IMR-90 (cell line): ENCODE results near the gene PAM. TPM values are rescaled to one million over a fixed set of nuclear protein-coding genes. Genes with fewer than 3 reads are reported as not detected.

Experiments
- ATAC-seq: fragments of 200-7000 bp; cut with Tn5 transposase; 2 replicates; pipeline ENCODE4 v1.9.1; 2020; ENCODE audit warnings: low read depth, mild to moderate bottlenecking, moderate library complexity
- BruUV-seq: library from RNA; stranded (reverse); fragments of 400-500 nt; replicated peaks from 2 replicates; lab custom pipeline; 2021; lab: Mats Ljungman, UMichigan
- CTCF ChIA-PET: fragments of 300-600 bp; formaldehyde crosslinking; extraction: SDS; loops from one replicate; lab custom pipeline; 2021; ENCODE audit warnings: antibody characterized with exemption; lab: Yijun Ruan, JAX
- POLR2A ChIA-PET: fragments of 300-600 bp; sonication (Branson Sonifier 250); formaldehyde crosslinking; loops from one replicate; lab custom pipeline; 2022; ENCODE audit warnings: antibody characterized with exemption; ENCODE audit not compliant: unreplicated experiment; lab: Charles Lee
- DNase-seq: peaks from one replicate; pipeline ENCODE4 v3.0.0; 2013
- H2AFZ ChIP-seq: replicated peaks from 2 replicates; pipeline ENCODE3; 2013; ENCODE audit warnings: low read length, mild to moderate bottlenecking; ENCODE audit not compliant: poor library complexity
- H2AK5ac ChIP-seq: 2 replicates; pipeline ENCODE4 v1.6.1; 2013; ENCODE audit warnings: low read depth, low read length, inconsistent platforms
- H2AK9ac ChIP-seq: replicated peaks from 2 replicates; pipeline ENCODE3; 2013; ENCODE audit warnings: mild to moderate bottlenecking, low read depth, low read length, moderate library complexity; ENCODE audit not compliant: poor library complexity
- H2BK120ac ChIP-seq: 2 replicates; pipeline ENCODE4 v1.6.1; 2013; ENCODE audit warnings: low read depth, low read length, inconsistent platforms
- H2BK15ac ChIP-seq: 3 replicates; pipeline ENCODE4 v1.6.1; 2013; ENCODE audit warnings: low read depth, low read length, inconsistent platforms
- H2BK20ac ChIP-seq: 2 replicates; pipeline ENCODE4 v1.6.1; 2013; ENCODE audit warnings: low read depth, mild to moderate bottlenecking, inconsistent platforms, low read length, moderate library complexity
- H2BK5ac ChIP-seq: 2 replicates; pipeline ENCODE4 v1.6.1; 2013; ENCODE audit warnings: mild to moderate bottlenecking, low read depth, low read length, inconsistent platforms; ENCODE audit not compliant: poor library complexity, severe bottlenecking
- H3K14ac ChIP-seq: replicated peaks from 2 replicates; pipeline ENCODE4 v1.6.1; 2013; ENCODE audit warnings: low read depth, low read length, inconsistent platforms
- H3K18ac ChIP-seq: 2 replicates; pipeline ENCODE4 v1.6.1; 2013; ENCODE audit warnings: low read depth, low read length, control low read depth
- H3K23ac ChIP-seq: 2 replicates; pipeline ENCODE4 v1.6.1; 2013; ENCODE audit warnings: low read depth, low read length, inconsistent platforms
- H3K27ac ChIP-seq: 2 replicates; pipeline ENCODE4 v1.5.1; 2013; ENCODE audit warnings: mild to moderate bottlenecking, control low read depth, low read length; ENCODE audit not compliant: insufficient read depth
- H3K27me3 ChIP-seq: 2 replicates; pipeline ENCODE4 v1.6.1; 2013; ENCODE audit warnings: low read length; ENCODE audit not compliant: control insufficient read depth, insufficient read depth
- H3K36me3 ChIP-seq: 2 replicates; pipeline ENCODE4 v1.6.1; 2013; ENCODE audit warnings: low read length, mixed read lengths; ENCODE audit not compliant: control insufficient read depth, insufficient read depth
- H3K4ac ChIP-seq: 2 replicates; pipeline ENCODE4 v1.6.1; 2013; ENCODE audit warnings: low read depth, low read length, inconsistent platforms
- H3K4me1 ChIP-seq: 2 replicates; pipeline ENCODE4 v1.6.1; 2013; ENCODE audit warnings: low read length, mixed read lengths; ENCODE audit not compliant: control insufficient read depth, insufficient read depth
- H3K4me2 ChIP-seq: 2 replicates; pipeline ENCODE4 v1.6.1; 2013; ENCODE audit warnings: low read depth, mild to moderate bottlenecking, control low read depth, low read length, moderate library complexity
- H3K4me3 ChIP-seq: 2 replicates; pipeline ENCODE4 v1.5.1; 2013; ENCODE audit warnings: low read depth, mild to moderate bottlenecking, control low read depth, low read length, moderate library complexity; ENCODE audit not compliant: insufficient read depth
- H3K56ac ChIP-seq: 2 replicates; pipeline ENCODE4 v1.6.1; 2013; ENCODE audit warnings: low read length, inconsistent platforms; ENCODE audit not compliant: insufficient read depth; ENCODE audit errors: extremely low read depth
- H3K79me1 ChIP-seq, 2 experiments: 2 replicates each; pipeline ENCODE4 v1.6.1; 2013; ENCODE audit warnings: low read length in 2 of 2, inconsistent platforms in 1 of 2, low read depth in 1 of 2
- H3K9ac ChIP-seq: 2 replicates; pipeline ENCODE4 v1.6.1; 2013; ENCODE audit warnings: low read depth, low read length, control low read depth
- H3K9me1 ChIP-seq: 2 replicates; pipeline ENCODE4 v1.6.1; 2013; ENCODE audit warnings: low read length, inconsistent platforms; ENCODE audit not compliant: insufficient read depth
- H3K9me3 ChIP-seq: 2 replicates; pipeline ENCODE4 v1.6.1; 2013; ENCODE audit warnings: low read length; ENCODE audit not compliant: control insufficient read depth, insufficient read depth
- H4K20me1 ChIP-seq: 2 replicates; pipeline ENCODE4 v1.6.1; 2013; ENCODE audit warnings: low read length, inconsistent platforms; ENCODE audit not compliant: insufficient read depth
- H4K5ac ChIP-seq: 2 replicates; pipeline ENCODE4 v1.6.1; 2013; ENCODE audit warnings: mild to moderate bottlenecking, low read depth, low read length, control low read depth
- H4K8ac ChIP-seq, 2 experiments: 2 replicates each; pipeline ENCODE4 v1.6.1; 2013; ENCODE audit warnings: low read depth in 2 of 2, low read length in 2 of 2, control low read depth in 1 of 2, inconsistent platforms in 1 of 2
- H4K91ac ChIP-seq: 2 replicates; pipeline ENCODE4 v1.6.1; 2013; ENCODE audit warnings: low read depth, low read length, inconsistent platforms; ENCODE audit not compliant: insufficient read depth
- BHLHE40 ChIP-seq: fragments of 150-350 bp; IDR thresholded peaks from 2 replicates; pipeline ENCODE4 v1.6.1; 2016; ENCODE audit warnings: mild to moderate bottlenecking, low read depth, low read length
- CHD1 ChIP-seq: IDR thresholded peaks from 2 replicates; pipeline ENCODE4 v1.6.1; 2012; ENCODE audit warnings: low read depth, low read length, improper control_type of control experiment
- MAFK ChIP-seq: IDR thresholded peaks from 2 replicates; pipeline ENCODE4 v1.6.1; 2012; ENCODE audit warnings: low read depth, low read length, improper control_type of control experiment
- MAZ ChIP-seq: IDR thresholded peaks from 2 replicates; pipeline ENCODE4 v1.6.1; 2012; ENCODE audit warnings: low read depth, mild to moderate bottlenecking, low read length, improper control_type of control experiment, moderate library complexity, borderline replicate concordance
- NFE2L2 ChIP-seq: fragments of 150-350 bp; IDR thresholded peaks from 2 replicates; pipeline ENCODE4 v1.6.1; 2016; ENCODE audit warnings: low read depth, mild to moderate bottlenecking, low read length
- RFX5 ChIP-seq: IDR thresholded peaks from 2 replicates; pipeline ENCODE4 v1.8.0; 2012; ENCODE audit warnings: low read depth, mild to moderate bottlenecking, low read length, moderate library complexity
- WGBS, 2 experiments: methylation state at CpG; one replicate each; pipeline versions ENCODE4 v1.1.5 to v1.1.7; 2013; ENCODE audit warnings: missing lambda C conversion rate in 2 of 2; ENCODE audit not compliant: insufficient read length in 1 of 2; ENCODE audit errors: extremely low coverage in 2 of 2; 5-methylcytosine and 5-hydroxymethylcytosine counted together
- dilution Hi-C: fragments of 300-500 bp; cut with HindIII; formaldehyde crosslinking; loops from one replicate; pipeline ENCODE4 v1.14.3; 2018; ENCODE audit warnings: low sequenced_read_pairs; ENCODE audit not compliant: unreplicated experiment
- in situ Hi-C: fragments of 300-500 bp; cut with MboI; formaldehyde crosslinking; loops from 3 replicates; pipeline ENCODE4 v1.14.3; 2019; ENCODE audit warnings: low sequenced_read_pairs, inconsistent platforms, mixed read lengths
- intact Hi-C: fragments of 100-400 bp; cut with micrococcal nuclease; formaldehyde crosslinking; loops from 2 replicates; pipeline ENCODE4 v1.10.0; 2022
- polyA plus RNA-seq, 3 experiments: library from polyadenylated mRNA; depleted of rRNA; stranded (reverse); fragments of >200 nt; gene quantifications; 2 replicates each; pipeline ENCODE4 v1.2.3, GENCODE V29; 2012; ENCODE audit warnings: low replicate concordance in 1 of 3
- total RNA-seq: library from RNA; depleted of rRNA; stranded (reverse); fragments of >200 nt; gene quantifications from 2 replicates; pipeline ENCODE4 v1.2.3, GENCODE V29; 2012

PAM gene
- total and polyA plus RNA-seq, 2 of the 4 experiments (the other 2 are of a cell fraction) = 115 to 179 TPM

GRCh38 chr5:103034662-103035392, 279.7 kb downstream of the PAM start:
- Histone ChIP-seq H2AK9ac (no peak overlapping the region), H3K4me3 (no peak overlapping the region), H2BK20ac (no peak overlapping the region), H3K18ac (no peak overlapping the region), H4K5ac (no peak overlapping the region), H2AK5ac (no peak overlapping the region), H2BK15ac (no peak overlapping the region), H3K79me1 (no peaks in the 10 kb centered on the region), H3K36me3 (peaks cover 10% of the 10 kb centered on the region), H4K20me1 (no peaks in the 10 kb centered on the region), H3K9ac (no peak overlapping the region), H2BK120ac (no peak overlapping the region), H3K9me1 (no peaks in the 10 kb centered on the region), H3K4me2 (no peak overlapping the region), H3K23ac (no peak overlapping the region), H3K27ac (no peak overlapping the region), H3K4me1 (no peaks in the 10 kb centered on the region), H4K8ac (no peak overlapping the region), H3K14ac (no peak overlapping the region), H3K9me3 (no peaks in the 10 kb centered on the region), H3K27me3 (no peaks in the 10 kb centered on the region), H3K56ac (no peak overlapping the region), H2BK5ac (no peak overlapping the region), H4K91ac (no peak overlapping the region), H2AFZ (no peak overlapping the region), H3K4ac (no peak overlapping the region)
- dilution Hi-C loops = no loop called here
- in situ Hi-C loops = loop anchor here (10.0 kb wide), 1 partner anchor 350 kb away; no protein-coding TSS in a partner anchor
- no TSS peak for BruUV-seq
- CTCF ChIA-PET = no interaction called here
- TF ChIP-seq MAFK (no peak), RFX5 (no peak), MAZ (no peak), BHLHE40 (no peak), CHD1 (no peak), NFE2L2 (no peak)
- 76% methylated on average over 4 of the region's 8 CpGs; no CpG with 5 or more reads in 1 of the 2 experiments for WGBS, 2 experiments
- intact Hi-C loops = no loop called here
- POLR2A ChIA-PET = no interaction called here
- ATAC-seq (no peak), DNase-seq (no peak)
